IPS DF 4.7 (cell line): ENCODE data around the gene PRKCSH.
"Not testable (repeated sequence)": the region's sequence is repeated elsewhere in the genome, so short reads cannot be mapped to it uniquely, and the experiment has no call there.

Source experiments
- DNase-seq: peaks from one replicate; pipeline ENCODE4 v3.0.0-alpha.2; 2013; ENCODE audit warnings: low spot score; ENCODE audit errors: extremely low read depth

Gene PRKCSH, protein sequence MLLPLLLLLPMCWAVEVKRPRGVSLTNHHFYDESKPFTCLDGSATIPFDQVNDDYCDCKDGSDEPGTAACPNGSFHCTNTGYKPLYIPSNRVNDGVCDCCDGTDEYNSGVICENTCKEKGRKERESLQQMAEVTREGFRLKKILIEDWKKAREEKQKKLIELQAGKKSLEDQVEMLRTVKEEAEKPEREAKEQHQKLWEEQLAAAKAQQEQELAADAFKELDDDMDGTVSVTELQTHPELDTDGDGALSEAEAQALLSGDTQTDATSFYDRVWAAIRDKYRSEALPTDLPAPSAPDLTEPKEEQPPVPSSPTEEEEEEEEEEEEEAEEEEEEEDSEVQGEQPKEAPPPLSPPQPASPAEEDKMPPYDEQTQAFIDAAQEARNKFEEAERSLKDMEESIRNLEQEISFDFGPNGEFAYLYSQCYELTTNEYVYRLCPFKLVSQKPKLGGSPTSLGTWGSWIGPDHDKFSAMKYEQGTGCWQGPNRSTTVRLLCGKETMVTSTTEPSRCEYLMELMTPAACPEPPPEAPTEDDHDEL

DNA sequence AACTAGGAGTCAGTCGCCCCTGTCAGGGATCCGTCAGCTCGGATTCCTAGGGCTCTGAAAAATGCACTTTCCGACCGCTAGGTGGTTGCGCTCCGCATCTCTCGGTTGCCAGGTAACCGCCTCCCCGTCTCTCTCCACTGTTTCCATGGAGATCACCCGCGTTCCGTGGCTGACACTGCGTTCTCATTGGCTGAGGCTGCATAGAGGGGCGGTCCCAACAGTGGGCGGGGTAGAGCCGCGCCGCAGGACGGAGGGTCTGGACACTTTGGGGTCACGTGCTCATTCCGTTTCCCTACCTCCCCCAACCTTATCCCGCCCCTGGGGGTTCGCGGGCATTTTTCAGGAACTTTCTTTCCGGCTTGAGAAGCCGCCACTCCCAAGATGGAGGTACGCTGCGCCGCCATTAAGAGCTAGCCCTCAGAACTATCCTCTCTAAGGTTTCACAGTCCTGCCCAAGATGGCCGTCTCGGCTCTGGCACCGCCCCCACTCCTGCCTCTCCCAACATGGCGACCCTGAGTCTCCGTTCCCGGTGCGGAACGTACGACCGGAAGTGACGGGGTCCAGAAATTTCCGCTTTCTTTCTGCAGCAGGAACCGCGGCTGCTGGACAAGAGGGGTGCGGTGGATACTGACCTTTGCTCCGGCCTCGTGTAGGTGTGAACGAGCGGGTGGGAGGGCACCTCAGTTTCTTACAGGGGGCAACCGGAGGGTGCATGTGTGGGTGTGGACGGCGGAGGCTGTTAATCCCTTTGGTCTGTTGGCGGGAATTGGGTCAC, at the start of gene PRKCSH, which contains the start of gene ODAD3:
PRKCSH (plus strand) TSS at position 579 of the 776 bp plus-strand sequence. CDS start 483 bp downstream, outside the sequence.
ODAD3 (minus strand) TSS at position 65 of the 776 bp plus-strand sequence. CDS start 105 bp downstream, outside the sequence.
- peak; percentile 97 for DNase-seq

DNA sequence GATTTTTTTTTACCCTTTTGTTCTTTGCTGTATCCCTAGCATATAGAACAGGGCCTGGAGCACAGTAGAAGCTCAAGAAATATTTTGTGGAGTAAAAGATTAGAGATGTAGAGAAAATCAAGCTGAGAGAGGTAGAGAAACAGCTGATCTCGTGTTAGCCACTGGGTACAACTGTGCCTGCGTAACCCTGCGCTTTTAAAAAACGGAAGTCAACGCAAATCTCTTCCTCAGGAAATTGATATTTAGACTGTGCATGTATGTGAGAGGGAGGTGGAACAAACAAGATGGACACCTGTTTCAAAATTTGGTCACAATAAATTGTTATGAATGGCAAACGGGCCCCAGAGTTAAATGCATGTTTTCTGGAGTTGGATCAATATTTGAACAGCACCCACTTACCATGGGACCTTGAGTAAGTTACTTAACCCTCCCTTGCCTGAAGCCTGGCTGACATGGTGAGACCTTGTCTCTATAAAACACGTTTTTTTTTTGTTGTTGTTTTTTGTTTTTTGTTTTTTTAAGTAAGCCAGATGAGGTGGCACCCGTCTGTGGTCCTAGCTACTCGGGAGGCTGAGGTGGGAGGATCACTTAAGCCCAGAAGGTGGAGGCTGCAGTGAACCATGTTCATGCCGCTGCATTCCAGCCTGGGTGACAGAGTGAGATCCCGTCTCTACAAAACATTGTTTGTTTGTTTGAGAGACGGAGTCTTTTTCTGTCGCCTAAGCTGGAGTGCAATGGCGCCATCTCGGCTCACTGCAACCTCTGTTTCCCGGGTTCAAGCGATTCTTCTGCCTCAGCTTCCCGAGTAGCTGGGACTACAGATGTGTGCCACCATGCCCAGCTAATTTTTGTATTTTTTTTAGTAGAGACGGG, 48.0 kb upstream of the PRKCSH start:
- DNase-seq = no peak

DNA sequence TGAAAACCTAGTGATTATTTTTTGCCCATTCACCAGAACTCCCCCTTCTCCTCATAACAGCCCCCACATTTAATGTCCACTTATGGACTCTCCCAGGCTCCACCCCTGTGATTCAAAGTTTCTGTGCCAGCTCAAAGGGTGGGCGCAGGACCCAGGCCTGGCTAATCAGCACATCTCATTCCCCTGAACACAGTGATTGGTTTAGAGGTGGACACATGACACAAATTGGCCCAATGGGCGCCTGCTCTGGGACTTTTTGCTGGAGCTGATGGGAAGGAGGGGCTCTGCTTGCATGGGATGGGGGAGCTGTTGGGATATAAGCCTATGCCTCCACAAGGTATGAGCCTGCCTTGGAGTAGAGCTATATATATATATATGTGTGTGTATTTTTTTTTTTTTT, 45.1 kb upstream of the PRKCSH start:
- no peak for DNase-seq

DNA sequence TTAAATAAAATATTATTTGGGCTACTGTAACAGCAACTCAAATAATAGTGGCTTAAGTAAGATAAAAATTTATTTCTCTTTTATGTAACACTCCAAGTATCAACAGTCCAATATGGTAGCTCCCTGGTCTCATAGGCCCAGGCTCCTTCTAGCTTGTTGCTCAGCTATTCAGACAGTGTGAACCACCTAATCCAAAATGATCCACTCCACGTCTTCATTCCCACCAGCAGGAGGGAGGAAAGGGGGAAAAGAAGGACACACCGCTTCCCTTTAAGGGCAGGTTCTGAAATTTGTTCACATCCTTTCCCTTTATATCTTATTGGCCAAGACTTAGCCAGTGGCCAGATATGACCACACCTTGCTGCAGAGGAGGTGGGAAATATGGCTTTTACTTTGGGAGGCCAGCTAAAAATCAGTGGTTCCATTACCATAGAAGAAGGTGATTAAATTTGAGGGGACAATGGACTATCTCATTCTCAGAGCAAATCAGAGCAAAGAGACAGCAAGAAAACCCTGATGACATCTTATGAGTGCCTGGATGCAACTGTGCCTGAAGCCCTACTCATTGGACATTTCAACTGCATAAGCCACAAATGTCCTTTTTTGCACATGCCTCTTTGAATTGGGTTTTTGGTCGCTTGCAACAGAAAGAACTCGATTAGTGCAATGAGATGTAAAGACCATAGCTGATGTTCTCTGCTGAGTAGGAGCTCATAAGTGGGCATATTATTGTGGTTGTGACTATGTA, 44.3 kb upstream of the PRKCSH start:
- DNase-seq = no peak

DNA sequence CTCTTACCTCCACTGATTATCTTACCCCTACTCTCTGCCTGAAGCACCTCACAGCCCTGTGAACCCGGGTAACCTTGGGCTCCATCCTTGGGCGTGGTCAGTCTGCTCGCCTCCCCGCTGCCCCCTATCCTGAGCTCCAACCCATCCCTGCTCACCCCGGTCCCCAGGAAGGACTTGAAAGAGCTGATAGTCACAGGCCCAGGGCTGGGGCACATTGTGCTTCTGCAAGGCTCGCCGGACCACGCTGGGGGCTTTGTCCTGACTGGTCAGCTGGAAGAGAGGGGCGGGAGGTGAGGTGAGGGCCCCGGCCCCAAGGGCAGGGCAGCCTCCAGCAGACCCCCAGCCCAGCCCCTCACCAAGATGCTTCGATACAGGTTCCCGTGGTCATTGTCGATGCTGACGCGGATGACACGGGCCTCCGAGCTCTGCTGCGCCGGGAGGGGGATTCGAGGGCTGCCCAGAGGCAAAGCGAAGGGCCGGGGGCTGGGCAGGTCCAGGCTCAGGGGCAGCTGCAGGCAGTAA, 38.3 kb upstream of the PRKCSH start:
- DNase-seq = no peak

DNA sequence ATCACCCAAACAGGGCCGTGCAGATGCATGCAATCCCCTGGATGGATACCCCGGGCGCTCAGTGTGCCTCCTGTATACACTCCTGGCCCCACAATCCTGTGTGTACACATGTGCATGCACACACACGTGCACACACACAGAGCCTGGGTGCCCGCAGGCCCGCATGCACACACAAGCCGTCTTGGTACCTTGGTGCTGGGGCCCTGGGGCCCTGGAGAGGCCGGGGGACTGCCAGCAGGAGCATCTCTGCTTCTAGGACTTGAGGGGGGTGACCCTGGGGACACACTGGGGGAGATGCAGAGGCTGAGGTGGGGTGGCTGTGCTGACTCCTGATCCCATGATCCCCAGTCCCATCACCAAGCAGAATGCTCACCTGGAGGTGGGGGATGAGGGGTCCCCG, 35.8 kb upstream of the PRKCSH start:
- DNase-seq = no peak

DNA sequence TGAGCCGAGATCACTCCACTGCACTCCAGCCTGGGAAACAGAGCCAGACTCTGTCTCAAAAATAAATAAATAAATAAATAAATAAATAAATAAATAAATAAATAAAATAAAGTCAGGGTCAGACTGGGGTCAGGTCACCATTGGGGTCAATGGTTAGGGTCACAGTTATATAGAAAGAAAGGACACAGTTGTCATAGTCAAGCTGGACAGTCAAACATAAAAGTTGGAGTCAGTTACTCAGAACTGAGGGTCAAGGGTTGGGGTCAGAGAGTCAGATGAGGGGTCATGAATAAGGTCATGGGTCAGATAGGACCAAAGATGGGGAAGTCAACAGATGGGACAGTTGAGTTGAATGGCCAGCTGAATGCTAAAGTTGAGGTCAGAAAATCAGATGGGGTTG, 34.6 kb upstream of the PRKCSH start:
- no peak for DNase-seq

DNA sequence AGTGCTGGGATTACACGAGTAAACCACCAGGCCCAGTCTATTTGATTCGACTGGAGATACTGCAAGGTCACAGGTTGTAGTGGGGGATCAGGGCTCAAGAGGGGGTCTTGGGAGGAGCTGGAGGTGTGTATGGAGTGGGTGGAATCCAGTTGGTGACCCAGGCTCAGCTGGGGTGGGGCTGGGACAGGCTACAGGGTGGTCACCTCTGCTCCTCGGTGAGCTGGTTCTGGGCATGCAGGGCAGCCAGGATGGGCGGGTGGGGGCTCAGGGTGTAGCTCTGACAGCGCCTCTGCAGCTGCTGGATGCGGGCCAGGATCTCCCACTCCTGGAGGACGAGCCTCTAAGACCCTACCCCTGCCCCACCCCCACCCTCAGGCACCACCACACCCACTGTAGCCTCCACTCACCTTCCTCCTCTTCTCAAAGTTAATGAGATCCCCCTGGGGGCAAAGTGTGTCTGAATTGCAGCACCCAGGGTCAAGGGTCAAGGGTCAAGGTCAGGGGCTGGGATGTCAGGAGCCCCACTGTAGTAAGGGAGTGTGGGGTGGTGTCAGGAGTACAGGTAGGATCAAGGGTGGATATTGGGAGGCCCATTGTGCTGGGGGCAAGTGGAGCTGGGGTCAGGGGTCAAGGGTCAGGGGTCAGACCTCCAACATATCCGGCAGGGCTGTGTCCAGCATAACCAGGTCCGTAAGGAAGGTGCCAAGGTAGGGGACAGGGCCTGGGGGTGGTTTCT, 33.5 kb upstream of the PRKCSH start:
- DNase-seq = no peak

DNA sequence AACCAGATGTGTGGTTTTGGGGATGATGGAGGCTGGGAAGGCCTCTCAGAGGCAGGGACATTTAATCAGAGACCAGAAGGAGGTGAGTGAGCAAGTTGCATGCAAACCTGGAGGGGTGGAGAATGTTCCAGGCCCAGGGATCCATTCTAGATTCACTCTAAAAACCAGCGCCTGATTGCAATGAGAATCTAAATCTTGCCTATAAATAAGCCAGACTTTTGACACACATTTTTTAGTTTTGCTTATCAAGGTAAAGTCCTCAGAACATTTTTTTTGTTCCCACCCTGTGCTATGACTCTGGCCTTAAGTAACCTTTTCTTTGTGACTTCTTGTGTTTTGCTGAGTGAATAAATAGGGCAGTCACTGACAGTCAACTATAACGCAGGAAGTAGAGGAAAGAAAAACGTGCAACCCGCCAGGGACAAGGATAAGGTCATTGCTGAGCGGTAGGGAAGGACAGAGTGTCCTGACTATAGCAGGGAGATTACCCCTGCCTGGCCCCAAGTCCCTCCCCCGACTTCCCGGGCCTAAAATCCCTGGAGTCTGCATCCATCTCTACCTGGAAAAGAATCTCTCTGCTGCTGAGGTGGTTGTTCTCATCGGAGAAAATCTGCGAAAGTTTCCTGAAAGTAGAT, 30.7 kb upstream of the PRKCSH start:
- DNase-seq = no peak

DNA sequence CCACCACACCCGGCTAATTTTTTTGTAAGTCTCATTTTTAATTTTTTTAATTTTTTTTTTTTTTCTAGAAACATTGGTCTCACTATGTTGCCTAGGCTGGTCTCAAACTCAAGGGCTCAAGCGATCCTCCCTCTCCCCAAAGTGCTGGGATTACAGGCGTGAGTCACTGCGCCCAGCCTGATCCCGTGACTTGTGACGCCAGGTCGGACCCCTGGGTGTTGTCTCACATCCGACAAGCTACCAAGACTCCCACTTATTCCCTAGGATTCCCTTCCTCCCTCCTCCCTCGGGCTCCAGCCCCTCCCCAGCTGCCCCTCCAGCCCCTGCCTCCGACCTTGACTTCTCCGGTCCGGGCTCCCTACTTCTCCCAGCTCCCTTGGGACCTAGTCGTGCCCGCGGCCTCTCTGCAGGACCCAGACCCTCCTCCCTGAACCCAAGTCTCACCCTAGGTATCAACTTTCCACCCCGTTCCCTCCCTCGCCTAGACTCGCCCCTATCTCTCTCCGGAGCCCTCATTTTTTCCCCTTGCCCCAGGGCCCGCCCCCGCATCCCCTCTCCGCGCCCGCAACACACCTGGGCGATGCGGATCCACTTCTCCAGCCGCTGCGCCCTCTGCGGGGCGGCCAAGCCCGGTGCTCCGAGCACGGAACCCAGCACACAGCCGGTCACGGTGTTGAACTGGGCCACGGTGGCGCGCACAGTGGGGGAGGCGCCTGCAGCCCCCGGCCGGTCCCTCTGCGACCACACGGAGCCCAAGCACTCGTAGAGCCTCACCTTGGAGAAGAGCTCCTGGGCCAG, 29.4 kb upstream of the PRKCSH start:
- no peak for DNase-seq

DNA sequence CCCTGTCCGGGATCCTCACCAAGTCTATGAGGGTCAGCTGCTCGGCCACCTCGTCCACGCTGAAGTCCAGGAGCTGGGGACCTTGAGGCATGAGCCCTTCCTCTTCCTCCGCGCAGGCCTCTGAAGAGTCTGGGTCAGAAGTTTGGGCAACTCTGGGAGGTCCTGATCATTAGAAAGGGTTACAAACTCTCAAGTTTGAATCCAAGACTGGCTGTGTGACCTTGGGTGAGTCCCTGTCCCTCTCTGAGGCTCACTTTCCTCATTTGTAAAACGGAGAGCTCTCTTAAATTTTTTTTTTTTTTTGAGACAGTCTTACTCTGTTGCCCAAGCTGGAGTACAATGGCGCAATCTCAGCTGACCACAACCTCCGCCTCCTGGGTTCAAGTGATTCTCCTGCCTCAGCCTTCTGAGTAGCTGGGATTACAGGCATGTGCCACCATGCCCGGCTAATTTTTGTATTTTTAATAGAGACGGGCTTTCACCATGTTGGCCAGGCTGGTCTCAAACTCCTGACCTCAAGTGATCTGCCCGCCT, 28.7 kb upstream of the PRKCSH start:
- not testable (repeated sequence) for DNase-seq

DNA sequence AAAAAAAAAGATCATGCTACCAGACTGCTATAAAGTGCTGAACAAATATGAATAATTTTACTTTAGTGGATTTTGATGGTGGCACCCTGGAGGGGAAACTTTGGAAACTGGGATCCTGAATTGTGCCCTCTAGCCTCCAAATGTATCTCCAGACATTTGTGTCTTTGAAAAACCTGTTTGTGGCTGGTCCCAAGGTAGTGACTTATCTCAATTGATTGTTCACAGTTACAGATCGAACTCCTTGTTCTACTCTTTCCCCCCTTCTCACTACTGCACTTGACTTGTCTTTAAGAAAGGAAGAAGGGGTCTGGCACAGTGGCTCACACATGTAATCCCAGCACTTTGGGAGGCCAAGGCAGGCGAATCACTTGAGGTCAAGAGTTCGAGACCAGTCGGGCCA, 26.8 kb upstream of the PRKCSH start:
- no peak for DNase-seq

DNA sequence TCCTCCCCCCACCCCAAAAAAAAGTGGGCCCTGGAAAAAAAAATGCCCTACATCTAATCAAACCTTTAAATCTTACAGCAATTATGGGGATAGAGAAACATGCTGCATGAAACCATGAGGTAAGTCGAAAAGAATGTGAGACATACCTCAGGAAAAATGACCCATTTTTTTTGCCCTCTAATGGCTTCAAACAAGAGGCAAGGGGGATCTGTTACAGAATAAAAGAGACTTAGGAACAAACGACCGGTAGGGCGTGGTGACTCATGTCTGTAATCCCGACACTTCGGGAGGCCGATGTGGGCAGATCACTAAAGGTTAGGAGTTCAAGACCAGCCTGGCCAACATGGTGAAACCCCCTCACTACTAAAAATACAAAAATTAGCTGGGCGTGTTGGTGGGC, 24.8 kb upstream of the PRKCSH start:
- DNase-seq = no peak

DNA sequence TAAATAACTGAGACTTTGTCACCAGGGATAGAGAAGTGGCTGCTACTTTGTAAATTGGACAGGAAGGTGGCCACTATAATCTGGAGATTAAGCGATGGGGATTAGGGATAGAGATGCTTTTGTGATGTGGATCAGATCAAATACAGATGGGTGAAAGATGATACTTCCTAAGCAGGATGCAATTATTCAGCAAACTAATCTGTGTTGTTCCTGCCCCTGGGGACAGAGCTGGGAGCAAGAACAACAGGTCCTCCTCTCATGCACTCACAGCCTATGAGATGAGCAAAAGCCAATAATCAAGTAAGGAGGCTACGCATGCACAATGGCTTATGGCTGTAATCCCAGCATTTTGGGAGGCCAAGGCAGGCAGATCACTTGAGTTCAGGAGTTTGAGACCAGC, 20.9 kb upstream of the PRKCSH start:
- DNase-seq = no peak

DNA sequence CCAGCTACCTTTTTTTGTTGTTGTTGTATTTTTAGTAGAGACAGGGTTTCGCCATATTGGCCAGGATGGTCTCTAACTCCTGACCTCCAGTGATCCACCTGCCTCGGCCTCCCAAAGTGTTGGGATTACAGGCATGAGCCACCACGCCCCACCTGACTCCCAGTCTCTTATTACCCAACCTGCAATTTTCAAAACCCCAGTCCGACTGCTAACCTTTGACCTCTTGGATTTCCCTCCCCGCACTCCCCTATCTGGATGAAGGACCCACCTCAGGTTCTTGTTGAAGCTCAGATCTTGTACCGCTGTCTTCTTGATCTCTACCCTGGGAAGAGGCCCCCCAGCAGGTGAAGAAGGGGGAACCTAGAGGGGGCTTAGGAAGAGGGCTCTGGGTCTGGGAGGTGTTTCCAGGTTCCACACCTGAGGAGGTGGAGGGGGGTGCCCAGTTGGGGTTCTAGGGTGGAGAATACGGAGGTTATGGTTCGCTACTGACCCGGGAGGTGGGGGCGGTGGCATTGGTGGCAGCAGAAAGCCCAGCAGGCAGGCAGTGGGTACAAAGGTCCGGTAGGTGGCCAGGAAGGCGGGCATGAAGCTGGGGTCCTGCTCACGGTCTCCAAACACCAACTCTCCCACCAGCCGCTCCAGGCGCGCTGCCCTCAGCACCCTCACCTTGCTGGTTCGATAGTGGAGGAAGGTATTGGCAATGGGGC, 18.9 kb upstream of the PRKCSH start:
- DNase-seq = no peak

DNA sequence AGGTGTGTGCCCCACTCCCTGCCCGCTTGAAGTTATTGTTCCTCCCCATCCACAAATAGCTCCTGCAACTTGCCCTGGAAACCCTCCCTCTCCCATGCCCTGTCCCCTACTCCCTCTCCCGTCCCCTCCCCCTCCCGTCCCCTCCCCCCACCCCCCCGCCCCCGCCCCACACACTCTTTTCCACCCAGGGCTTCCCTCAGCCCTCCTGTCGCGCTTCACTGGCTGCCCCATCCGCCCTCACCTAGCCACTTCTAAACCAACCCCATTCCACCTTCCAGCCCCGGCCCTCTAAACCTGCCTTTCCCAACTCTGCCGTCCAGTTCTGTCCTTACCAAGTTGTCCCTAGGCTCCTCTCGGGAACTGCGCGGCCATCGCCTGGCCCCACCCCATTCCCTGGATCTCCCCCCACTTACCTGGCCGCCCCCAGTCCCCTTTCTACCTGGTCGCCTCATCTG, 17.3 kb upstream of the PRKCSH start:
- no peak for DNase-seq
